CD4-positive, alpha-beta T cell treated with Interleukin-12 subunit alpha and Interleukin-12 subunit beta, for 1 hour (primary cell): Measurements from ENCODE around the gene TDO2.
"Not testable (repeated sequence)": the region's sequence is repeated elsewhere in the genome, so short reads cannot be mapped to it uniquely, and the experiment has no call there.

Source experiments
- DNase-seq: peaks from one replicate; pipeline ENCODE4 v3.0.0-alpha.2; 2020

TDO2 gene

DNA sequence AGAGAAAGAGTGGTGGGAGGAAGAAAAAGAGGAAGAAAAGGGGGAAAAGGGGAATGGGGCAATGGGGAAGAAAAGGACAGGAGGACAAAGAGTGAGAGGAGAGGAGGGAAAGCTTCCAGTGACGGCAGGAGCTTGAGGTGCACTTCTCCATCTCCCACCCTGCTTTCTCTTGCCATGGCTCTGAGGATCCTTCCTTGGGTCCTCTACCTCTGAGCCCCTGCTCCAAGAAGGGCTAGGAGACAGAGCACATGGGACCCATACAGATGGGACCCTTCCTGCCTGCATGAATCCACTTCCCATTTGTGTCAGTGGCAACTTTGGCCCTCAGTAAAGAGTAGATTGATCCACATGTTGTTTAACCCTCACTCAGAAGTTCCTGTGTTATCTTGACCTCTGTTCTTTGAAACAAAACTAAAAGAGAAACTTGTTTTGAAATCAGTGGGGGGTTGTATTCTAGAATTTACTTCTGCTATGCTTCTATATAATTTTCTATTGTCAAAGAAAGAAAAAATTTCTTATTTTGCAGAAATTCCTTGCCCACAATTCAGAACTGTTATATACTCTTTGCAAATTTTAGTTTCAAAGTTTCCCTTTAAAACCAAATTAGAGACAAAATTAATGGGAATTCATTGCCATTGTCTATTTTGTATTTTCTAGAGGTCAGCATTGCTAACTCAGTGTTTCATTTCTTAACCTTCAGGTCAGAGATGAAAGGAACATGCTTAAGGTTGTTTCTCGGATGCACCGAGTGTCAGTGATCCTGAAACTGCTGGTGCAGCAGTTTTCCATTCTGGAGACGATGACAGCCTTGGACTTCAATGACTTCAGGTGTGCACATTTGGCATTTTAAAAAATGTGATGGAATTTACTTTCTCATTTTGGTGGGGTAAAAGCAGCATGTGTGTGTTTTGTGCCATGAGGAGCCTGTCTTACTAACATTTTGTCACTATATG, 5.0 kb downstream of the TDO2 start:
- no peak for DNase-seq

DNA sequence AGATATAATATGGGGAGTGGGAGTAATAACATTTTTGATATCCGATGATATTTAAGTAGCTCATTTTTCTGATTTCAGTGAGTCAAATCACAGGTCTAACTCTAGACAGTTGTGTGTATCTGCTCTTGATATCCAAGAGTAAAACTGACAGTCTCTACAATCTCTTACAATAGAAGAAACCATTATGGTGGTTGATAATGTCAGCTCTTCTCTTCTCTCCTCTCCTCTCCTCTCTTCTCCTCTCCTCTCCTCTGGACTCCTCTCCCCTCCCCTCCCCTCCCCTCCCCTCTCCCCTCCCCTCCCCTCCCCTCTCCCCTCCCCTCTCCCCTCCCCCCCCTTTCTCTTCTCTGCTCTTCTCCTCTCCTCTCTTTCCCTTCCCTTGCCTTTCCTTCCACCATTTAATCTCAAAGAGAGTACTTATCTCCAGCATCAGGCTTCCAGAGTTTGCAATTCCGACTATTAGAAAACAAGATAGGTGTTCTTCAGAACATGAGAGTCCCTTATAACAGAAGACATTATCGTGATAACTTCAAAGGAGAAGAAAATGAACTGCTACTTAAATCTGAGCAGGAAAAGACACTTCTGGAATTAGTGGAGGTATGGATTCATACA, 6.2 kb downstream of the TDO2 start:
- no peak for DNase-seq

DNA sequence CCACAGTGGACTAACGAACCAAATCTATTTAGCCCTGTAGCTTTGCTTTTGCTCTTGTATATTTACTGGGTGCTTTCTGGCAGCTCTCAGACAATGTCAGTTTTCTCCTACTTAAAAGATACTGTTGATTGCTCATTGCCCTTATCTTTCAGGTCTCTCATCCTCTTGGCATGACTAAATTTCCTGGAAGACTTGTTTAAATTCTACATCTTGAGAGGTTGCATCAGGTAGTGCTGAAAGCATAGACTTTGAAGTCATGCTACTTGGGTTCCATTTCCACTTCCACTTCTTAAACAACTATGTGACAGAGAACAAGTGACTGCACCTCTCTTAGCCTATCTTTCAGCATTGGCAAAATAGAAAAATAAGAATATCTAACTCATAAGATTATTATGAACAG, 8.4 kb downstream of the TDO2 start:
- no peak for DNase-seq

DNA sequence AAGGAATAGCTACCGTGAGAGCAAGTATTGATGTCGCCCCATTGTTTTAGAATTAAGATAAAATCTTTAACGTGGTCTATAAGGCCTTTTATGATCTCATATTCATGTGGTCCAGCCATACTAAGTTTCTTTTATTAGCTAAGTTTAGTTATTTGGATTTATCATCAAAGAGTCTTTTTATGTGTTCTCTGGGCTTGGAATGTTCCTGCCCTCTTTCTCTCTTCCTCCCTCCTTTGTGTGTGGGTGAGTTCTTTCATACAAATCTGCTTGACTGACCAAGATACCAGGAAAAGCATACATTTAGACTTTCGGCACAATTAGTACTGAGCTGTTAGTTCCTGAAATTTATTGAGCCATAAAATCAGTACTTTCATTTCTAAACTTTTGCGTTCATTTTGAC, 11.3 kb downstream of the TDO2 start:
- no peak for DNase-seq

DNA sequence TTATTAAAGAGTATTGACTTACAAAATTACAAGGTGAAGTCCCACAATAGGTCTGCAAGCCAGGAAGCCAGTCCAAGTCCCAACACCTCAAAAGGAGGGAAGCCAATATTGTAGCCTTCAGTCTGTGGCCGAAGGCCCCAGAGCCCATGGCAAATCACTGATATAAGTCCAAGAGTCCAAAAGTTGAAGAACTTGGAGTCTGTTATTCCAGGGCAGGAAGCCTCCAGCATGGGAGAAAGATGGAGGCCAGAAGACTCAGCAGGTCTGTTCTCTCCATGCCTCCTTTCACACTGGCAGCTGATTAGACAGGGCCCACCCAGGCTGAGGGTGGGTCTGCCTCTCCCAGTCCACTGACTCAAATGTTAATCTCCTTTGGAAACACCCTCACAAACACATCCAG, 18.1 kb downstream of the TDO2 start:
- DNase-seq = no peak

DNA sequence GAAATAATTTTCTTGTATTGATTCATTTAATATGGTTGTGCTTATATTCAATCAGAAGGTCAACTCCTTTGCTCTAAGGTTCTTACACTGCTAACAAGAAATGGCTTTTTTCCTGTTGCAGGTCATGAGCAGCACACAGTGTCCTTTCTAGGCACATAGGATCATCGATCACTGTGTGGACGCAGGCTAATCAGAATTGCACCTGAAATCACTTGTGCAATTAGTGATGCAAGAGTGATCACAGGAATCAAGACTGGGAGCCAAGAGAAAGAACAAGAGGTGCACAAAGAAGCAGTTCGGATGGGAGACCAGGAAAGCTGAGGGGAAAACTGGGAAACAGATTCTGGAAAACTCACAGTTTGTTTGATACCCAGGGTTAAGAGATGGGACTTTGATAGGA, 21.1 kb downstream of the TDO2 start:
- DNase-seq = no peak

DNA sequence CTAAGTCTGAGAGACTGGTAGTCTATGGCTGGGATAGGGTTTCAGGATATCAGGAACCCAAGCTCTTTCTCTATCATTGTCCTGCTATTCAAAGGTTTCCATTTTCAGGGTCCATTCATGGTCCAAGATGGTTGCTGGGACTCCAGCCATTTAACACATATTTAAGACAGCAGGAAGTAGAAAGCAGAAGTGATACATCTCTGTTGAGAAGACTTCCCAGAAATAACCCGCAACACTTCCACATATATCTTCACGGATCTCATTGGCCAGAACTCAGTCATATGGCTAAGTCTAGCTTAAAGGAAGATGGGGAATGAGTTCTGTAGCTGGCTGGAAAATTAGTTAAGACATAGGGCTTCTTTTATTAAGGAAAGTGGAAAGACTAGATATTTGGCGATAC, 26.3 kb downstream of the TDO2 start:
- DNase-seq = no peak

DNA sequence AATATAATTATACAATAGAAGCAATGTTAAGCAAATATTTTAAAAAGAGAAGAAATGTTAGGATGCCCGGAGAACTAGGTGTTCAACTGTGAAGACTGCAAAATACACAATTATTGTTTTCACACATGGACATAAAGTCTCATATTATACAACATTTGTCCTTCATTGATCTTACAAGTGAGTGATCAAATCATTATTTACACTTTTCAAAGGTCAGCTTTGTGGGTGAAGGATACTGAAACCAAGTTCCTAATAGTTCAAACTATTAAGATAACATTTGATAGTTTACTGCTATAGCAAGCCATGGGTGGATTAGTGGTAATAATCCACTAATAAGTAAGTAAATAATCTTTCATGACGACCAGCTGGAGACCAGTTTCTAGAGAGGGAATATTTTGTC, 26.8 kb downstream of the TDO2 start:
- DNase-seq = no peak

DNA sequence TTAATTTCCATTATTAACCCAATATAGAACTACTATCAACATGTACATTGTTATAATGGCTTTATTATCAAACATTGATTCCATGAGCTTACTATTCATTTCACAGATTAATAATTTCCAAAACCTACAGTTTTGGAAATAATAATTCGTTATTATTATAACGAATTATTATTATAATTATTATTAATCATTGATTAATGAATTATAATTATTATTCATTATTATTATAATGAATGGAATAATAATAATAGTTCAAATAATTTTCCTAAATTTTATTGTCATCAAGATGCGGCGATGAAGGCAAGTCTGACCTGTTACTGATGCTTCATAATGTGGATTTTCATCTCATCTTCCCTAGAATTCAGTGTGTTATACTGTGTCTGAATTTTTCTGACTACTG, 28.1 kb downstream of the TDO2 start:
- no peak for DNase-seq

DNA sequence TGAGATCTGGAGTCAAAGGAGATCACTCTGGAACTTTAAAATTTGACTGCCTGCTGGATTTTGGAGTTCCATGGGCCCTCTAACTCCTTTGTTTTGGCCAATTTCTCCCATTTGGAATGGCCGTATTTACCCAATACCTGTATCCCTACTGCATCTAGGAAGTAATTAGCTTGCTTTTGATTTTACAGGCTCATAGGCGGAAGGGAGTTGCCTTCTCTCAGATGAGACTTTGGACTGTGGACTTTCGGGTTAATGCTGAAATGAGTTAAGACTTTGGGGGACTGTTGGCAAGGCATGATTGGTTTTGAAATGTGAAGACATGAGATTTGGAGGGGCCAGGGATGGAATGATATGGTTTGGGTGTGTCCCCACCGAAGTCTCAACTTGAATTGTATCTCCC, 31.1 kb downstream of the TDO2 start:
- DNase-seq = not testable (repeated sequence)

DNA sequence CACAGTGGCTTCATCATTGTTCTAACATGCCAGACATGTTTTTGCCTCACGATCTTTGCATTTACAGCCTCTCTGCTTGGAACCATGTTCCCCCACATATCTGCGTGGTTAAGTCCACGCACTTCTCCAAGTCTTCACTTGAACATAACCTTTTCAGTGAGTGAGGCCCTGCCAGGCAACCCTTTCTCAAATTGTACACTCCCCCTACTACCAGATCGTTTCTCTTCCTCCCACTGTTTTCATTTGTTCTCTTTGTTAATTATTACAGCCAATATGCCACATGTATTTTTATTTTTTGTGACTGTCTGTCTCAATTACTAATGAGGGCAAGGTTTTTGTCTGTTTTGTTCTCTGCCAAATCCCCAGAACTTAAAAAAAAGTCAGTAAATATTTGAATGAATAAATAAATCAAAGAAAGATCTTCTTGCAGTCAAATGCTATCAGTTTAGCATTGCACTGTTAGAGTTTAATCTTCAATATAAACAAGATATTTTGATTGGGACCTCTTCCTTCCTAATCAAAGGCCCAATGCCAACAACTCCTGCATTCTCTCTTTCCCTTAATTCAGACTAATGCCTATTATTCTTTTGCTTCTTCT, 32.0 kb downstream of the TDO2 start:
- DNase-seq = no peak

DNA sequence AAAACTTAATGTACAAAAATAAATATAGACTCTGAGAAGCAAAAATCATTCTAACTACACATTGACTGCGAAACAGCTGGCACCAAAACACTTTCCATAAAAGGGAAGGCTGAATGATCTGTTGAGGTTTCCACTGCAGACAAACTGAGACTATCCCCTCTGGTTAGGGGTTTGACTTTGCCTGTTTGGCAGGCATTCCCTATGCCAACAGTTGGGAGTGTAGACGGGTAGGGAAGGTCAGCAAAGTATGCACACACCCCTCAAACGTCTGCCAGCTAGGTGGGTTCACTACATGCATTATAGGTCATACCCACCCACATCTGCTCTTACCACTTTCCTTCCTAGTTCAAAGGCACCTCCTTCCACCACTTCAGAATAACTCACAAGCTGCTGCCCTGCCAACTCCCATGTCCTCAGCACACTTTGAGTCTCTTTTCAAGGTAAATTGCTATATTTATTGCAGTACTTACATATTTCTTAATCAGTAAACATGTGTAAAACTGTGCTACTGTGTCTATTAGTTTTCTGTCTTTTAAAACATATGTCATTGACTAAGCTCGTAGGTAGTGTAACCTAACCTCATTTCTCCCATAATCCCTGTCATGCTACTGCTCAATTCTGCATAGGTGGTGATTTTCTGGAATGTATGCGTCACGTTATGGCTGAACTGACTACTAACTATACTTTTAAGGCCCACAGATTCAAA, 37.7 kb downstream of the TDO2 start:
- no peak for DNase-seq

DNA sequence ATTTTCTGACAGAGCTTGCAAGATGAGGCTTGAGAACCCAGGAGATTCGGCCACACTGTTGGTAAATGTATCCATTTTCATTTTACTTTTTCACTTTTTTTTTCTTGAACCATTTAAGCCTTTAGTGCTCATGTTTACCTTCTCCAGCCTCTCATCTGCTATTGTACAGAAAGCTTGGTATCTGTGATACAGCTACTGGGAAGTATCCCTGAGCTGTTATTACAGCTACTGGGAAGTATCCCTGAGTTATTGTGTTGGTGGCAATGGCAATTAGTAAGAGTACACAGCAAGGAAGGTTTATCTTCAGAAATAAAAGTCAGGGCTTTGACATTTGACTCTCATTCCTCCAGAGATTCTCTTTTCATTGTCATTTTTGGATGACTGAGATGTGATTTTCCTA, 38.3 kb downstream of the TDO2 start:
- no peak for DNase-seq

DNA sequence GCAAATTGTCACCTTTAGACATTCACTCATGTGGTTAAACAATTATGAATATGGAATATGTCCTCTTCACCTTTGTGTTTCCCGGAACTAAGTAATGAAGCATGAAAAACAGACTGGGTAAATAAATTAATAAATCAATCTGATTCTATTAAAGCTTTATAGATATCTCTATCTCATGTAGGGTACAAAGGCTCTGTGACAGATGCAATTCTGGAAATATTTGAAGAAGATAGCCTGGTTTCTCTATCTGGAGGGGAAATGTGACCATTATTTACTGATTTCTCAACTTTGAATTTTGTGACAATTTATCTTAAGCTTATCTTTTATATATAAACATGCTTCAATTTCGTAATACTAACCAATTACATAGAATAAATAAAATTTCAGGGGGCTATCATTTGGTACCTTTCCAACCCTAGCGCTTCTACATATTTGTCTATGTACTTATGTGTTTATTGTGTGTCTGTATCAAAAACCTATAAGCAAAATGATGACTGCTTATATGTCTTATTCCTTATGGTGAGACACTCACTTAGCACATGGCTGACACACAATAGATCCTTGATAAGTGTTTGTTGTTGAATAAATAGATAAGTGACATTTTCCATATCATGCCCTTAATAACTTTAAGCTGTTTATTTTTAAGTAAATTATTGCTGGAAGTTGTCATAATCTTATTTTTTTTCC, 40.3 kb downstream of the TDO2 start:
- DNase-seq = no peak

DNA sequence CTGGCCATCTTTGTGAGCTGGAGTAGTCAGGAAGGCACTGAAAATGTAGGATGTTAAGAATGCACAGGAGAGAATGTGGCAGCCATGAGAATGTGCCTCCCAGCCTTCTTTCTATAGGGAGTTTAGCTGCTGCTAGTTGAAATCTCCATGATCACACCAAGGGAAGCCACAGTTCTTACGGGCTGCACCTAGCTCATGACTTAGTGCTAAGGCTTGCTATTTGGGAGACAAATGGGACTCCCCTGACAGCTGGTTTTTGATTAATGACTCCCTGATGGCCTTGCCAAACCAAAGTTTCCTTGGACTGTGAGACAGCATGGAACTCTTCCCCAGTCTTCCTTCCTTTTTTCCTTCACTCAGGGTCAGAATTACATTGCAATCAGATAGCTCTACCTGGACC, 41.0 kb downstream of the TDO2 start:
- DNase-seq = no peak

DNA sequence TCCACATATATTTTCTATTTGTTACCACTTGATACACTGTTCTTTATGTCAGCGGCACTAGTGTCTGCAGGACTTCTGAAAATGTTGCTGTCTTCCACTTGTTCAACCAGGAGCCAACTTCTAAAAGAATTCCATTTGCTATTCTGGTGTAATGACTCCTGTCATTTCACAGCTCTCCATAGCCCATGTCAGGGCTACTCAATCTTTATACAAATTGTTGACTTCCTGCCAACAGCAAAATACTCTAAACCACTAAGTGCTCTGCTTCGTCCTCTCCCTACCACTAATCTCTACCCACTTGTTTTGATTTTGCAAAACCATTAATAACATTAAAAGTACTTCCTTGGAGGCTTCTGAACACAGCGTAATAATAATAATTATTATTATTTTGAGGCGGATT, 43.0 kb downstream of the TDO2 start:
- no peak for DNase-seq

DNA sequence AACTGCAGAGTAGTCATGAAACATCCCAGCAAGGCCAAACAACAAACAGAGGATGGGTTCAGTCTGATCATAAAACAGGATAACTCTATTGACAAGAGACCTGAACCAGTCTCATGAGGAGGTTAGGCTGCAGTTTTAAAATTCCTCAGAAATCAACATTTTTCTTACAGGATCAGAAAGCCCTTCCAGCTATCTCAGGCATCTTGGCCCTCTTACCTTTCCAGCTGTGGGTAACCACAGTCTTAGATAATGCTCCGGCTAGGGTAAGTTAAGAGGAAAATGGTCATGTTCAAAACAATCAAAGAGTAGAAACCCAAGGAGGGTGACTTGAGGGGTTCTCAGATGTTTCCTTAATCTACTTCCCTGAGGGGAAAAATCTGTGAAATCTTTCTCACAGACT, 45.0 kb downstream of the TDO2 start:
- DNase-seq = no peak

DNA sequence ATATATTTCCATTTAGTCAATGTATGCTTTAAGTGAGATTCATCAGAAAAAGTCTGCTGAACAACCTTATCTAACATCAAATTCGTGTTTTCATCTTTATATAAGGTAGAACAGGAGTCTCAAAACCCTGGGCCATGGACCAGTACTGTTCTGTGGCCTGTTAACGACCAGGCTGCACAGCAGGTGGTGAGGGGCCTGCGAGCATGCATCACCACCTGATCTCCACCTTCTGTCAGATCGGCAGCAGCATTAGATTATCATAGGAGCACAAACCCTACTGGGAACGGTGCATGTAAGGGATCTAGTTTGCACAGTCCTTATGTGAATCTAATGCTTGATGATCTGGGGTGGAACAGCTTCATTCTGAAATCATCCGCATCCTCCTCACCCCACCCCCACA, 47.0 kb downstream of the TDO2 start:
- DNase-seq = no peak

DNA sequence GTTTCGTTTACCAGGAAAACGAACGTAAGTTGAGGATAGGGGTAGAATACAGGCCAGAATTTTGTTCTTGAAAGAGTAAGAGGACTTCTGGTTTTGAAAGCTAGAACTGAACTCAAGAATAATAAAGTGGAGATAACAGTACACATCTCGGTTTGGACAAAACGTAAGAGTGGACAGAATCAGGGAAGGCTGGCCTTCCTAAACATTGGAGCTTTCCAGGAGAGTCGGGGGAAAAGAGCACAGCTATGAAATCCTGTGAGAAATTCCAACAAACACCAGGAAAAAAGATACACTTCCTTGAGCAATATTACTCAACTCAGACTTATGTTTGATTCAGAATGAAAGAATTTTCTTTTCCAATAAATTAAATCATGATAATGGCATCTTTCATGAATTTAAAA, 49.0 kb downstream of the TDO2 start:
- no peak for DNase-seq

DNA sequence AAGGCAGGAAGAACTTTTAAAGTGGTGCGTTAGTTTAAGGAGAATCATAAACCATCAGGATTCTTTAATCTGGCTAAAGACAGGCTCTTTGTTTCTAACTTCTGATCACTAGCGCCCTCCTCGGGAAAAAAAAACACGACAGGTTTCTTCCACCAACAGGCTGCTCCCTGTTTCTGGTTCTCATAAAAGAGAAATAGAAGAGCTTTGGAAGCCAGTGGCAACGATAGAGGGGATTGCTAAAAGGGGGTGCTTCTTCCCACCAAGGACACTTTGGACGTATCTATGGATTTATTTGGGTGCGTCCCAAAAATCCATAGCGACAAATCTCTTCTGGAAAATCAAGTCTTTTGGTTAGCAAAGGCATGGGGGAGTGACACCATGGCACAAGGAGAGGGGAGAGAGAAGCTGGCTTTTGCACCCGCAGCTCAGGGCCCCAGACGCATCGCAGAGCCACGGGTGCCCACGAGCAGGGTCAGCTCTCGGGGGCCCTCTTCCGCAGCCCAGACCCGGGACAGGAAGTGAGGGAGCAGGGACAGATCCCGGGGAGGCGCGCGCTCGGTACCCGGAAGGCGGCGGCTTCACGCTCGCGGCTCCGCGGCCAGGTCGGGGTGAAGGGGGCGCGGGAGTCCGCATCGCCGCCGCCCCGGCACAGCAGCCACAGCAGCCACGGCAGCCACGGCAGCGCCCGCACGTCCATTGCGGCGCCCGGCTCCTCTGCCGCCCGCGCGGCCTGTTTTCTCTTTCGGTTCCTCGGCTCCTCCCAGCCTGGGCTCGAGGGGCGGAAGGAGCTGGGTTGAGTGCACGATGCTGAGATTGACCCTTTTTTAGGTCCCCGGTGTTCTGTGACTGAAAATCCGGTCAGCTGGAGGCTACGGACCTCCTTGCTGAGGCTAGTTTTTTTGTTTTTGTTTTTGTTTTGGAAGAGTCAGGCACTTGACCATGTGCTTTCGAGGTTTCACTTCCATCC, 49.9 kb downstream of the TDO2 start, which contains the start of gene CTSO:
Gene CTSO, minus strand, starts transcription at position 716 of the 967 bp plus-strand sequence. Its CDS starts 19 bp downstream, at position 697.
- peak; percentile 73 for DNase-seq

DNA sequence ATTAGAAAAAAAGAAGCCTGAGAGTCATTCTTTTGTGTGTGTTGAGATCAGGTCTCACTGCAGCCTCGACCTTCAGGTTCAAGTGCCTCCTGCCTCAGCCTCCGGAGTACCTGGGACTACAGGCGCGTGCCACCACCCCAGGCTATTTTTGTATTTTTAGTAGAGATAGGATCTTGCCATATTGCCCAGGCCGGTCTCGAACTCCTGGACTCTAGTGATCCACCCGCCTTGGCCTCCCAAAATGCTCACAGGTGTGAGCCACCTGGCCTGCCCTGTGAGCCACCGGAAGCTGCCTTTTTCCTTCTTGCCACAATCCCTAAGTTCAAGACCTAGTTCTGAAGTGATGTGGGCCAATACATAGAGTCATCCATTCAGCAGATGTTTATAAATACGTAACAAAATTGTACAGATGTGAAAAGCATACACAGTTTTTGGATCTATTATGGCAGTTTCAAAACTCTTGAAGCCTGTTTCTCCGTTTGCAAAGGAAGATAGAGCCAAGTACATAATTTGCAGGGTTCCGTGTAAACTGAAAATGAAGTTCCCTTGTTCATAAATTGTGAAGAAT, 50.7 kb downstream of the TDO2 start:
- DNase-seq = no peak
